ENCODE measurements around the gene LIPE.
"Not testable (repeated sequence)": the region's sequence is repeated elsewhere in the genome, so short reads cannot be mapped to it uniquely, and the experiment has no call there.

The LIPE gene, protein sequence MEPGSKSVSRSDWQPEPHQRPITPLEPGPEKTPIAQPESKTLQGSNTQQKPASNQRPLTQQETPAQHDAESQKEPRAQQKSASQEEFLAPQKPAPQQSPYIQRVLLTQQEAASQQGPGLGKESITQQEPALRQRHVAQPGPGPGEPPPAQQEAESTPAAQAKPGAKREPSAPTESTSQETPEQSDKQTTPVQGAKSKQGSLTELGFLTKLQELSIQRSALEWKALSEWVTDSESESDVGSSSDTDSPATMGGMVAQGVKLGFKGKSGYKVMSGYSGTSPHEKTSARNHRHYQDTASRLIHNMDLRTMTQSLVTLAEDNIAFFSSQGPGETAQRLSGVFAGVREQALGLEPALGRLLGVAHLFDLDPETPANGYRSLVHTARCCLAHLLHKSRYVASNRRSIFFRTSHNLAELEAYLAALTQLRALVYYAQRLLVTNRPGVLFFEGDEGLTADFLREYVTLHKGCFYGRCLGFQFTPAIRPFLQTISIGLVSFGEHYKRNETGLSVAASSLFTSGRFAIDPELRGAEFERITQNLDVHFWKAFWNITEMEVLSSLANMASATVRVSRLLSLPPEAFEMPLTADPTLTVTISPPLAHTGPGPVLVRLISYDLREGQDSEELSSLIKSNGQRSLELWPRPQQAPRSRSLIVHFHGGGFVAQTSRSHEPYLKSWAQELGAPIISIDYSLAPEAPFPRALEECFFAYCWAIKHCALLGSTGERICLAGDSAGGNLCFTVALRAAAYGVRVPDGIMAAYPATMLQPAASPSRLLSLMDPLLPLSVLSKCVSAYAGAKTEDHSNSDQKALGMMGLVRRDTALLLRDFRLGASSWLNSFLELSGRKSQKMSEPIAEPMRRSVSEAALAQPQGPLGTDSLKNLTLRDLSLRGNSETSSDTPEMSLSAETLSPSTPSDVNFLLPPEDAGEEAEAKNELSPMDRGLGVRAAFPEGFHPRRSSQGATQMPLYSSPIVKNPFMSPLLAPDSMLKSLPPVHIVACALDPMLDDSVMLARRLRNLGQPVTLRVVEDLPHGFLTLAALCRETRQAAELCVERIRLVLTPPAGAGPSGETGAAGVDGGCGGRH

DNA sequence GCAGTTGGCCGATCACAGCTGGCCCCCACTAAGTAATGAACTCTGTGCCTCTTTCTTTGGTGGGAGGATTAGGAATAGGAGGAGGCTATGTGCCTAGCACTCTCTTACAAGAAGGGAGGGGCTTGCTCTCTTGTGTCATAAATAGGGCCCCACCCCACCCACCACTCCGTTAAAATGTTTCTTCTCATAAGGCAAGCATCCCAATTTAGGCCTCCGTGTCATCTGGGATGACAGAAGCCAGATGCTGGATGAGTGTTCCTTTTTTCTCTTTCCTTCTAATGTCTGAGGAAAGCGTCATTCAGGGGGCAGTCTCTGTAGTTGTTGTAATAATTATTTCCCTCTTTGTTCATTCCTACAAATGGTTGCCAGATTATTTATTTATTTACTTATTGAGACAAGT is at the start of gene LIPE:
Gene LIPE, minus strand, starts transcription at position 76 of the 400 bp plus-strand sequence. CDS start 239 bp downstream, outside the sequence.
- no peak for FAIRE-seq

GRCh38 chr19:42475366-42475765 is 48.2 kb upstream of the LIPE start:
- FAIRE-seq = no peak

DNA sequence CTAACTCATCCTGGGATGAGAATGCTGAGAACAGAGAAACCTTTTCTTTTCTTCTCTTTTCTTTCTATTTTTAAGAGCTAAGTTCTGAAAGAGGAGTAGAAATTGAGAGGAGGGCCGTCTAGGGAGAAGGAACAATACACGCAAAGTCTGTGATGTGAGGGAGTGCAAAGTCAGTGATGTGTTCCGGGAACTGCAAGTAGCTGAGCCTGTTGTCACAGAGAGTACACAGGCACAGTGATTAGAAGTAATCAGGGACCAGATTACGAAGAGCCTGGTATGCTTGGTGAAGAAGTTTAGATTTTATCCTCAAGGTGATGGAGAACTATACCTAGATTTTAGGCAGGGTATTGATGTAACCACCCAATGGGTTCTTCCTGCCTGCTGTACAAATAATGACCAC is 47.6 kb upstream of the LIPE start:
- no peak for FAIRE-seq

DNA sequence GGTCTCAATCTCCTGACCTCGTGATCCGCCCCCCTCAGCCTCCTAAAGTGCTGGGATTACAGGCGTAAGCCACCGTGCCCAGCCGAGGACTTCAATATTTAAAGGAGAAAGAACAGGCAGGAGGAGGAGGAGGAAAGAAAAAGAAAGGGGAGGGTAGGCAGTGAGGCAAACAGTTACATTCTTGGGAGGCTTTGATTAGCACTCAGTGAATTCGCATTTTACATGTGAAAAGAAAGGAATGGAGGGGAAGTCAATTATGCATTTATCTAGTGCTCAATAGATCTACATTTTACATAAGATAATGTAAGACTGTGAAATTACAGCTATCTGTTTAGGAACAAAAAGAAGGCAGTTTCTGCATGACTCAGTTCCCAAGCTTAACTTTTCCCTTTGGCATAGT is 46.5 kb upstream of the LIPE start:
- FAIRE-seq = no peak

GRCh38 chr19:42472402-42473147 is 45.4 kb upstream of the LIPE start:
- FAIRE-seq = no peak

- FAIRE-seq = no peak
Observed at GRCh38 chr19:42471554-42472249, 44.5 kb upstream of the LIPE start.

DNA sequence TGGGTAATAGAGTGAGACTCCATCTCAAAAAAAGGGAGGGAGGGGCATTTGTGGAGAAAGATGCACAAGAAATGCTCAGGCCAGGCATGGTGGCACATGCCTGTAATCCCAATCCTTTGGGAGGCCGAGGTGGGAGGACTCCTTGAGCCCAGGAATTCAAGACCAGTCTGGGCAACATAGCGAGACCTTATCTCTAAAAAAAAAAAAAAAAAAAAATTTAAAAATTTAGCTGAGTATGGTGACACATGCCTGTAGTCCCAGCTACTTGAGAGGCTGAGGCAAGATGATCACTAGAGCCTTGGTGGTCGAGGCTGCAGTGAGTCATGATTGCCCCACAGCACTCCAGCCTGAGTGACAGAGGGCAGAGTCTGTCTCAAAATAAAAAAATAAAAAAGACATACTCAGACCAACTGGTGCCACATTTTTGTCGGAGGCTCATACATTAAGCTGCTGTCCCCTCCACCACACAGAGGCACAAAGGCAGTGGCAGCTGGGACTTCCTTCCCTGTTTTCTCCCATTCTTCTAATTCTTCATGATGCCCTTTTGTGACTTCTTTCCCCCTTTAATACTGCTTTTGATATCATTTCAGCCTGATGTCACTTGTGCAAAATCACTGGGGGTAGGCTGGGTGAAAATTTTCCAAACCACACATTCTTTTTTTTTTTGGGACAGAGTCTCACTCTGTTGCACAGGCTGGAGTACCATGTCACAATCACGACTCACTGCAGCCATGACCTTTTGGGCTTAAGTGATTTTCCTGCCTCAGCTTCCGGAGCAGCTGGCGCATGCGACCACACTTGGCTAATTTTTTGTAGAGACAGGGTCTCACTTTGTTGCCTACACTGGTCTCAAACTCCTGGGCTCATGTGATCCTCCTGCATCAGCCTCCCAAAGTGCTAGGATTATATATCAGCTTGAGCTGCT is 42.4 kb upstream of the LIPE start:
- FAIRE-seq = no peak

DNA sequence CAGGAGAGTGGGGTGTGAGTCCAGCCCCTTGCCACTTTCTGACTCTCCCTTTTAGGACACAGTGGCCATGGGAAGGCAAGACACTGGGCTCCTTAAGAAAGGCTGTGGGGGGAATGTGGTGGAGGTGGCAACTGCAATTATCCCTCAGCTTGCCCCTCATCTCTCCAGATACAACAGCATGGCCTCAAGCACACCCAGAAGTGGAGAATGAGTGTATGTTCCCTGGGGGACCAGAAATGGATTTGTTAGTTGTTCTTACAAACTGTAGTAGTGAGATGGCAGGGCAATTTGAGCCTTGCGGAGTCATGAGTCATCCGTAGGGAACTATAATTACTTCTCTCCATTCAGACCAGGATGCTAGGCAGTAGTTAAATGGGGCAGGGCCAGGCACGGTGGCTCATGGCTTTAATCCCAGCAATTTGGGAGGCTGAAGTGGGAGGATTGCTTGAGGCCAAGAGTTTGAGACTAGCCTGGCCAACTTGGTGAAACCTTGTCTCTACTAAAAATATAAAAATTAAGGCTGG is 41.1 kb upstream of the LIPE start:
- peak; percentile 95 for FAIRE-seq

- no peak for FAIRE-seq
Observed at GRCh38 chr19:42467183-42467760, 40.1 kb upstream of the LIPE start.

DNA sequence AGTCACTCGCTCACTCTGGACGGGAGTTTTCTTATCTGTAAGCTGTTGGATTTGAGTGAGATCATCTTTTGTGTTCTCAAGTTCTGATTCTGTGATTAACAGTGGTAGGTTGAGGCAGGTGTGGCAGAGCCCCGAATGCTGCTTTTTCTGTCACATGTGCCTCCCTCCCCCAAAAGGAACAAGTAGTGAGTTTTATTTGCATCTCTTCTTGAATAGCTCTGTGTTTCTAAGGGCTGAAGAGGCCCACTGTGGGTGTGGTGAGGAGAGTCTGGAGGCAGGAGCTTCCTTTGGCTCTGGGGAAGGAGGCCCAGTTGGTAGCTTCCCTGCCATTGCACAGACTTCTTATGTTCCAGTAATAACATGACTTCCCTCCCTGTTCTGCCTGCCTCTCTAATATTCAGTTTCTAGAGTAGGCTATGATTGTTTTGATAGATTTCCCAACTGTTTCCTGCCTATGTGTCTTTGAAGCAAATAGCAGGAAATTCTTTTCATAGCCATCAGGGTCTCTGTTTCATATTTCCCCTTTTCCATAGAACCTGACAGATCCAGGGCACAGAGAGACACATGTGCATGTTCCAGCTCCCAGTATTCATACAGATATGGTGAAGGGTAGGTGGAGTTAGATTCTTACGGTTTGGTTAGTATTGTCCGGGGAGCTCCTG is 39.5 kb upstream of the LIPE start:
- peak; percentile 61 for FAIRE-seq

DNA sequence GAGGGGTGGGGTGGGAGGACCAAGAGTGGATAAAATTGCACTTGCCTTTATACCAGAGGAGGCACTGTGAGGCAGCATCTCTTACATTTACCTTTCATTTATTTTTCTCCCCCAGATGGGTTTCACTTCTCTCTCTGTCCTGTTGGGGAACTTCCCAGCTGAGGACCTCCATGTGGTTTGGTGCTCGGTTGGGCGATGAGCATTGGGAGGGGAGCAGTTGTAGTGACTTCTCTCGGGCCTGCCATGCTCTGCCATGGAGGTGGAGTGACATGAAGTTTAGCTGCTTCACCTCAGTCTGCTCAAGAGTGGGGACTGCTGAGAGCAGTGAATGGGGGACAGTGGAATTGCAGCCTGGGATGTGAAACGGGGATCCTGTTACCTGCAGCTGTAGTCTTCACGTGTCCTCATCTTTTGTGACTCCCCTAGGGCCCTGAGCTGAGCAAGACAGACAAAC is 38.7 kb upstream of the LIPE start:
- no peak for FAIRE-seq

GRCh38 chr19:42461700-42462324 is 34.6 kb upstream of the LIPE start:
- no peak for FAIRE-seq

GRCh38 chr19:42461231-42461630 is 34.0 kb upstream of the LIPE start:
- FAIRE-seq = not testable (repeated sequence)

- no peak for FAIRE-seq
Observed at GRCh38 chr19:42459926-42460325, 32.7 kb upstream of the LIPE start.

GRCh38 chr19:42455621-42456081 is 28.5 kb upstream of the LIPE start:
- FAIRE-seq = no peak

DNA sequence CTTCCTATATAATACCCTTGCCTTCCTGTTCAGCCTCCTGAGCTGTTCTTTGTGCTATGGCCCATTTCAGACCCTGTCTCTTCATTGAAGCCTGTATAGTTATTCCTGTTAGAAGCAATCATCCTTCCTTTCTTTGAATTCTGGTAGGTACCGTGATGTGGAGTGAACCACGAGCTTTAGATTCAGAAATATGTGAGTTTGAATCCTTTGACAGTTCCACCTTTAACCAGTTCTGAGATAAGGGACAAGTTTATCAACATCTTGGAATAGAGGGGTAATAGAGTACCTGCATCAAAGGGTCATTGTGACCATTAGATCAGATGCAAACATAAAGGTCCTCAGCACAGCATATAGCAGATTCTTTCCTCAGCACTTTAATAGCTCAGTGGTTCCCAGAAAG is 27.9 kb upstream of the LIPE start:
- no peak for FAIRE-seq

DNA sequence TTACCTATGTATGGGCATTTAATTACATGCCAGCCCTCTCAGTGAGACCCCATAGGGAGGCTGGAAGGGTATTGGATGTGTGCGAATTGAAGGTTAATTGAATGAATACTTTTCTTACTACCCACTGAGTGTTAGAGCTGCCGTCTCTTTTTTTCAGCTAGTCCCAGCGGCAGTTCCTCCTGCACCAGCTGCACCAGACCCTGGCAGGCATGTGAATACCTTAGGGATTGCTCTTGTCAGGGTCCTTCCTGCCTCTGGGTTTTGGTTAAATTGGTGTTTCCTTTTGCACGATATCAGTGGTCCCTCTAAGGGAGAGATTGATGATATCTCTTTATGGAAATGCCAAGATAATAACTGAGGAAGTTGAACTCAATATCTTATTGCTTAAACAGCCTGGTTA is 25.4 kb upstream of the LIPE start:
- no peak for FAIRE-seq

GRCh38 chr19:42450314-42450934 is 23.2 kb upstream of the LIPE start:
- peak; percentile 89 for FAIRE-seq

DNA sequence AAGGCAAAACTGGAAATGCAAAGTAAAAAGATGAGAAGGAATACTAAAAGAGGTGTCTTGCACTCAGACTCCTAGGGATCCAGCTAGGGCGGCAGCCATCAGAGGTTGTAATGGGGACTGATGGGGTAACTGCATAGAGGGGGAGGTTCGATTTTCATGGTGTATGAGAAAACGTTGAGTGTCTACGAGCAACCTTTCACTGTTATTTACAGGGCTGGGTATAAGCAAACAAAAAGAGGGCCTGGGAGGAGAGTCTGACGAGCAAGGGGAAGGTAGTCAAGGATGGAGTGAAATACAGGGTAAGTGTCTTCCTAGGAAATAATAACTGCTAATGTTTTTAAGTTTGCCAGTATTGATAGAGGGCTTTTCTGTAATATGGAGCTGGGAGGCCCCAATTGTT is 21.1 kb upstream of the LIPE start:
- FAIRE-seq = not testable (repeated sequence)
